DND-41 (cell line): ENCODE measurements around the gene FBXW11.

ENCODE experiments used
- ATAC-seq: fragments of 200-7000 bp; cut with Tn5 transposase; 3 replicates; pipeline ENCODE4 v1.9.1; 2021; ENCODE audit warnings: low read depth; ENCODE audit not compliant: insufficient read depth
- DNase-seq: peaks from one replicate; pipeline ENCODE4 v3.0.0-alpha.2; 2020
- H2AFZ ChIP-seq: 2 replicates; pipeline ENCODE4 v1.6.0; 2012; ENCODE audit warnings: low read depth, low read length
- H3K27ac ChIP-seq: 2 replicates; pipeline ENCODE4 v1.5.1; 2012; ENCODE audit warnings: low read length, inconsistent platforms
- H3K27me3 ChIP-seq: fragments of 200-600 bp; sonication (generic); 2 replicates; pipeline ENCODE4 v1.6.0; 2012; ENCODE audit warnings: low read length, mild to moderate bottlenecking, inconsistent platforms; ENCODE audit not compliant: insufficient read depth, poor library complexity
- H3K36me3 ChIP-seq: 2 replicates; pipeline ENCODE4 v1.5.1; 2012; ENCODE audit warnings: low read length, inconsistent platforms; ENCODE audit not compliant: insufficient read depth
- H3K4me1 ChIP-seq: 2 replicates; pipeline ENCODE4 v1.5.1; 2012; ENCODE audit warnings: mild to moderate bottlenecking, low read length; ENCODE audit not compliant: insufficient read depth
- H3K4me2 ChIP-seq: 2 replicates; pipeline ENCODE4 v1.6.0; 2012; ENCODE audit warnings: mild to moderate bottlenecking, moderate library complexity, low read length, inconsistent platforms; ENCODE audit not compliant: insufficient read depth
- H3K4me3 ChIP-seq, 2 experiments: fragments of 200-600 bp in 1 of 2; shearing (Covaris generic) in 1 of 2; 2 replicates each; pipeline ENCODE4 v1.5.1; 2012 to 2016; ENCODE audit warnings: inconsistent platforms in 2 of 2, low read length in 2 of 2, mild to moderate bottlenecking in 2 of 2, low read depth in 1 of 2, moderate library complexity in 1 of 2
- H3K79me2 ChIP-seq: 2 replicates; pipeline ENCODE4 v1.6.0; 2012; ENCODE audit warnings: low read length, inconsistent platforms; ENCODE audit not compliant: insufficient read depth
- H3K9ac ChIP-seq: 2 replicates; pipeline ENCODE4 v1.6.0; 2012; ENCODE audit warnings: low read depth, mild to moderate bottlenecking, inconsistent platforms, low read length, moderate library complexity
- H3K9me3 ChIP-seq: 2 replicates; pipeline ENCODE4 v1.5.1; 2012; ENCODE audit warnings: low read length, moderate library complexity, mild to moderate bottlenecking, inconsistent platforms; ENCODE audit not compliant: insufficient read depth, severe bottlenecking
- H4K20me1 ChIP-seq: 2 replicates; pipeline ENCODE4 v1.6.0; 2012; ENCODE audit warnings: low read length; ENCODE audit not compliant: insufficient read depth
- EZH2 ChIP-seq: IDR thresholded peaks from 3 replicates; pipeline ENCODE4 v1.6.1; 2012; ENCODE audit warnings: borderline replicate concordance, low read depth, mild to moderate bottlenecking, moderate library complexity, low read length, inconsistent platforms; ENCODE audit not compliant: severe bottlenecking
- TF ChIP-seq, protein P1 (sequence below): IDR thresholded peaks from 2 replicates; pipeline ENCODE4 v1.5.1; 2012; ENCODE audit warnings: borderline replicate concordance, low read length, moderate library complexity, mild to moderate bottlenecking; ENCODE audit not compliant: poor library complexity, severe bottlenecking; ENCODE audit errors: extremely low read depth

The FBXW11 gene

GRCh38 chr5:171986772-171987171 is 19.7 kb downstream of the FBXW11 start:
- Histone ChIP-seq H3K27me3 (no peaks in the 10 kb centered on the region), H3K4me2 (no peak overlapping the region), H2AFZ (no peak overlapping the region), H4K20me1 (peaks cover 33% of the 10 kb centered on the region), H3K4me1 (peaks cover 16% of the 10 kb centered on the region), H3K9me3 (peaks cover 5% of the 10 kb centered on the region), H3K4me3 (no peak overlapping the region), H3K36me3 (peaks cover 22% of the 10 kb centered on the region), H3K27ac (no peak overlapping the region), H3K9ac (no peak overlapping the region), H3K79me2 (peaks cover 93% of the 10 kb centered on the region)
- DNase-seq (no peak), ATAC-seq (no peak)
- TF ChIP-seq EZH2 = no peak
- TF ChIP-seq, protein P1, sequence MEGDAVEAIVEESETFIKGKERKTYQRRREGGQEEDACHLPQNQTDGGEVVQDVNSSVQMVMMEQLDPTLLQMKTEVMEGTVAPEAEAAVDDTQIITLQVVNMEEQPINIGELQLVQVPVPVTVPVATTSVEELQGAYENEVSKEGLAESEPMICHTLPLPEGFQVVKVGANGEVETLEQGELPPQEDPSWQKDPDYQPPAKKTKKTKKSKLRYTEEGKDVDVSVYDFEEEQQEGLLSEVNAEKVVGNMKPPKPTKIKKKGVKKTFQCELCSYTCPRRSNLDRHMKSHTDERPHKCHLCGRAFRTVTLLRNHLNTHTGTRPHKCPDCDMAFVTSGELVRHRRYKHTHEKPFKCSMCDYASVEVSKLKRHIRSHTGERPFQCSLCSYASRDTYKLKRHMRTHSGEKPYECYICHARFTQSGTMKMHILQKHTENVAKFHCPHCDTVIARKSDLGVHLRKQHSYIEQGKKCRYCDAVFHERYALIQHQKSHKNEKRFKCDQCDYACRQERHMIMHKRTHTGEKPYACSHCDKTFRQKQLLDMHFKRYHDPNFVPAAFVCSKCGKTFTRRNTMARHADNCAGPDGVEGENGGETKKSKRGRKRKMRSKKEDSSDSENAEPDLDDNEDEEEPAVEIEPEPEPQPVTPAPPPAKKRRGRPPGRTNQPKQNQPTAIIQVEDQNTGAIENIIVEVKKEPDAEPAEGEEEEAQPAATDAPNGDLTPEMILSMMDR = no peak

DNA sequence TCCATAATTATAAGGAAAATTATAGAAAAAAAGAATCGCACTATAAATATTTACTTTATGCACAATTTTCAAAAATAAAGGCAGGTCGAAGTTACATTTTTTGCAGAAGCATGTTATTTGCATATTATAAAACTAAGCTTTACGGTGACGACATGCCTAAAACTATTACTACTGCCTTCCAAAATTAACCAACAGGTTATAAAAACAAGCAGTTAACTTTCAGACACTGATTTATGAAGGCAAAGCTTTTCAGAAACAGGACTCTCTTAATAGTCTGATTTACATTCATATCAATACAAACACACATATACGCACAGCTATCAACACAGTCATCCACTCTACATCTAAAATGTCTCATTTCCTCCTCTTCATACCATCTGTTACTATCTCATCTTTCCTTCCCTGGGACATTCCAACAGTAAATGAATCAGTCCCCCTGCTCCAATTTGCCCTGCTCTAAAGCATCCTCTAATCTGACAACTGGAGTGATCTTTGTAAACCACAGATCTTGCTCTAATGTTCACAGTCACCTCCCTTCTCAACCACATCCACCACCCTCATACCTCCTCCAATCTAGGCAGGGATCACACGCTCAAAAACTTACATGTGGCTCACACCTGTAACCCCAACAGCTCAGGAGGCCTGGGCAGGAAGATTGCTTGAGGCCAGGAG is 21.6 kb downstream of the FBXW11 start:
- TF ChIP-seq EZH2 = no peak
- TF ChIP-seq, protein P1 = no peak
- H3K36me3 ChIP-seq = peaks cover 15% of the 10 kb centered on the region
- ATAC-seq (peak; percentile 96), DNase-seq (peak; percentile 68)
- H3K27ac ChIP-seq = no peak overlapping the region
- no peak overlapping the region for H3K4me3 ChIP-seq
- H3K9me3 ChIP-seq = peaks cover 24% of the 10 kb centered on the region
- H3K4me1 ChIP-seq = peaks cover 16% of the 10 kb centered on the region
- peaks cover 19% of the 10 kb centered on the region for H4K20me1 ChIP-seq
- H3K4me2 ChIP-seq = no peak overlapping the region
- H3K9ac ChIP-seq = no peak overlapping the region
- H3K27me3 ChIP-seq = no peaks in the 10 kb centered on the region
- peaks cover 93% of the 10 kb centered on the region for H3K79me2 ChIP-seq
- H2AFZ ChIP-seq = no peak overlapping the region

DNA sequence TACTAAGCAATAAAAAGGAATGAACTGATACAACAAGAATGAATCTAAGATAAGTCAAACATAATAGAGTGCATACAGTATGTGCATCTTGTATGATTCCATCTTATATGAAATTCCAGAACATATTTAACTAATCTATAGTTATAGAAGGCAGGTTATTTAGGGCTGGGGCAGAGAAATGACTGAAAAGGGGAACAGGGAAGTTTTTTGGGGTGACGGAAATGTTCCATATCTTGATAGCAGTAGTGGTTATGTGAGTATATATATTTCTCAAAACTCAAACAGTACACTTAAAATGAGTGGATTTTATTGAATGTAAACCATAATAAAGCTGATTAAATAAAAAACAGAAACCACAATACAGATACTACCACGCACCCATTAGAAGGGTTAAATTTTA is 24.6 kb downstream of the FBXW11 start:
- Histone ChIP-seq H3K27ac (no peak overlapping the region), H3K4me3 (no peak overlapping the region), H3K9ac (no peak overlapping the region), H3K4me1 (peaks cover 16% of the 10 kb centered on the region), H2AFZ (no peak overlapping the region), H3K4me2 (no peak overlapping the region), H3K9me3 (peaks cover 34% of the 10 kb centered on the region), H3K79me2 (peaks cover 94% of the 10 kb centered on the region), H4K20me1 (peaks cover 24% of the 10 kb centered on the region), H3K27me3 (no peaks in the 10 kb centered on the region), H3K36me3 (peaks cover 11% of the 10 kb centered on the region)
- no peak for ATAC-seq
- TF ChIP-seq EZH2 = no peak
- TF ChIP-seq, protein P1 = no peak
- DNase-seq = no peak

GRCh38 chr5:171980792-171981191 is 25.6 kb downstream of the FBXW11 start:
- no peak overlapping the region for H3K27ac ChIP-seq

More at GRCh38 chr5:171980792-171981191, 25.6 kb downstream of the FBXW11 start:
- H4K20me1 ChIP-seq = peaks cover 30% of the 10 kb centered on the region
- H2AFZ ChIP-seq = no peak overlapping the region
- H3K36me3 ChIP-seq = peaks cover 11% of the 10 kb centered on the region
- H3K4me2 ChIP-seq = no peak overlapping the region
- H3K79me2 ChIP-seq = peaks cover 95% of the 10 kb centered on the region
- ATAC-seq (no peak), DNase-seq (no peak)
- TF ChIP-seq, protein P1 = no peak
- no peak for TF ChIP-seq EZH2
- H3K27me3 ChIP-seq = no peaks in the 10 kb centered on the region
- peaks cover 34% of the 10 kb centered on the region for H3K9me3 ChIP-seq
- peaks cover 14% of the 10 kb centered on the region; the same call in 1 of the 2 replicates for H3K4me1 ChIP-seq
- no peak overlapping the region for H3K4me3 ChIP-seq
- no peak overlapping the region for H3K9ac ChIP-seq
